PC-9 (cell line): Measurements from ENCODE around the gene OVCH2.

Experiments
- EZH2 ChIP-seq: fragments of 200-600 bp; sonication (generic); IDR thresholded peaks from 2 replicates; pipeline ENCODE4 v1.8.0; 2017; ENCODE audit warnings: antibody characterized with exemption, low read depth
- TF ChIP-seq, protein P1 (sequence below): fragments of 200-600 bp; sonication (generic); conservative IDR thresholded peaks from 2 replicates; pipeline ENCODE4 v1.6.1; 2017; ENCODE audit warnings: mixed run types, antibody characterized with exemption, mild to moderate bottlenecking, moderate library complexity

DNA sequence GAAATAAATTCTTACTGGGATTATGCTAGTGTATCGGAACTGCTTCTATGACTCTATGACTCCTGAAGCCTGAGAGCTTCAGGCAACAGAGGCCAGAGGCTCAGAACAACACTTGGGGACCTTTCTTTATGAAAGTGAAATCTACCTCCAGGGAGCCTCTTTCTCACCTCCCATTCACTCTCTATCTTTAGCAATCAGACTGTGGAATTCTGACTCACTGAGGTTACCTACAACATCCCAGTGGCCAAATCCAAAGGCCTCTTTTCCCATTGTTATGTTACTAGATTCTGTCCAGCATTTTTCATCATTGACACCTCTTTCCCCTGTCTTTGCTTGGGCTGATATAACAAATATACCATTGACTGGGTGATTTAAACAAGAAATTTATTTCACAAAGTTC, 18.9 kb downstream of the OVCH2 start:
- TF ChIP-seq, protein P1, sequence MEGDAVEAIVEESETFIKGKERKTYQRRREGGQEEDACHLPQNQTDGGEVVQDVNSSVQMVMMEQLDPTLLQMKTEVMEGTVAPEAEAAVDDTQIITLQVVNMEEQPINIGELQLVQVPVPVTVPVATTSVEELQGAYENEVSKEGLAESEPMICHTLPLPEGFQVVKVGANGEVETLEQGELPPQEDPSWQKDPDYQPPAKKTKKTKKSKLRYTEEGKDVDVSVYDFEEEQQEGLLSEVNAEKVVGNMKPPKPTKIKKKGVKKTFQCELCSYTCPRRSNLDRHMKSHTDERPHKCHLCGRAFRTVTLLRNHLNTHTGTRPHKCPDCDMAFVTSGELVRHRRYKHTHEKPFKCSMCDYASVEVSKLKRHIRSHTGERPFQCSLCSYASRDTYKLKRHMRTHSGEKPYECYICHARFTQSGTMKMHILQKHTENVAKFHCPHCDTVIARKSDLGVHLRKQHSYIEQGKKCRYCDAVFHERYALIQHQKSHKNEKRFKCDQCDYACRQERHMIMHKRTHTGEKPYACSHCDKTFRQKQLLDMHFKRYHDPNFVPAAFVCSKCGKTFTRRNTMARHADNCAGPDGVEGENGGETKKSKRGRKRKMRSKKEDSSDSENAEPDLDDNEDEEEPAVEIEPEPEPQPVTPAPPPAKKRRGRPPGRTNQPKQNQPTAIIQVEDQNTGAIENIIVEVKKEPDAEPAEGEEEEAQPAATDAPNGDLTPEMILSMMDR: no peak
- TF ChIP-seq EZH2: no peak
